ENCODE data around the gene PARD3.

Gene PARD3

DNA sequence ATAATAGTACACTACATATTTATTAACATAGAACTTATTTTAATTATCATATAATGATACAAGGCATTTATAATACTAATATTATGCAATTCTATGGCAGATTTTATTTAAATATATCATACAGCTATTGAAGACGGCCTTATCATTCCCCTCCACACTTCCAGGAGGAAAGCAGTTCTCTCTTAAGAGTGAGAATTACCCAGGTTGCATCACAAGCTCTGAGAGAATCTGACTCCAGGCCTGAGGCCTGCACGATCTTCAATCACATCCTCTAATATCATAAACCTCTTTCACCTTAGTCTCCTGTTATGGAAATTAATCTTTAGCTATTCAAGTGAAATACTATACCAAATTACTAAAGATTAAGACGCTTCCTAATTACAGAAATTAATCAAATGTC is 564.4 kb downstream of the PARD3 start:
- no peak for DNase-seq (ENCODE audit: low read depth)

DNA sequence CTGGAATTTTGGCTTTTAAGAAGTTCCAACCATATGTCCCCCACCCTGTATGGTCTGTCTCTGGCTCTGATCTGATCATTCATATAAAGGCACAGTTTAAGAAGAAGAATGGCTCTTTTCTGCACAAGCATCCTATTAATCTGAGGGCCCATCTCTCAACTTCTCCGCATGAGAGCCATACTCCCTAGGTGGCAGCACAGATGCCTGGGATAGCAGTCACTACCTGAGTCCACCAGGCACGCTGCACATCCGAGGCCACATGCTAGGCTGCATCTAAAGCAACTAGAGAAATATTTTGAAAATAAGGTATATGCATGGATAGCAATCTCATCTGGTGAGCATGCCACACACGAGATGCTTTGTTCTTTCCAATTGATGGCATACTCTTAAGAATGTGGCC is 565.5 kb downstream of the PARD3 start:
- no peak for DNase-seq (ENCODE audit: low read depth)

DNA sequence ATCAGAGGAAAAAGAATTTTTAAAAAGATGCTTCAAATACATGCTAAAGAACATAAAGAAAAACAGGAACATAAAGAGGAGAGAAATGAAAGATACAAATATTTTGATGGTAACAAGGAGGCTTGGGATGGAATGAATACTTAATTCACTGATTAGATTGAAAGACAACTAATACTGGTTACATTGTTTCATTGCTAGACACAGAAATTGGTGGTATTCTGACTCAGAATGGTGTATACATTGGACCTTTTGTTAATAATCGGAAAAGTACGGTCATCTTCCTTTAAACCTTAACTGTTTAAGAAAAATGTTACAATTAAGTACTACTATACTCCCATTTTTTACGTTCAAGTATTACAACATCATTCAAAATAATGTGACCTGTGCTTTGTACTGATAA is 567.5 kb downstream of the PARD3 start:
- no peak for DNase-seq (ENCODE audit: low read depth)

DNA sequence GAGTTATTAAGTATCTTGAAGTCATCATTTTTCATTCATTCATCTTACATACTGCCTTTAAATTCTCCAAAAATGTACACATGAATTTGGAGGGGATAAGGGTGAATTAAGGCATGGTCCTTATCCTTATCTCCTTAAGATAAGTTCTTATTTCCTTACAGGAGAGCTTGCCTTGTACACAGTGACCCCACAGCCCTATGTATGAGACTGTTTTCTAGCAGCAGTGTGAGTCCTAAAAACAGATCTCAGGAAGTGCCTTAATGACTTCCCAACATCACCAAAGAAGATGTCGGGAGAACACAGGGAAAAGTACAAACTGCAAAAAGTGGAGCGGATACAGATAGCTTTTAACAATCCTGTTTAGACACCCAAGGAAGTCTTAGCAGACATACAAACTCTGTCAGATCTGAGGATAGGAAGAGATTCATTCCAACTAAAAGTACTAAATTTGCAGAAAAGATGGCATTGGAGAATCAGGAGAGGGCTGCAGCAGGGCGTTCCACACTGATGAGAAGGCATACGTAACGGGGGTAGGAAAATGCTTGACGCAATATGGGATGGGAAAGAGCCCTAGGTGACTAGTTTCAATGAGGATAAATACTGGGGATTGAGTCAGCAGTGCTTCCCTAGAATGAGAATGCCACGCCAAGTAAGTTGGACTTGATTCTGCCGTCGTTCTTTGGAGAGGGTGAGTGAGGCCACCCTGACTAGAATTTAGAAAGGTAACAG is 570.2 kb downstream of the PARD3 start:
- DNase-seq (ENCODE audit: low read depth) = no peak

DNA sequence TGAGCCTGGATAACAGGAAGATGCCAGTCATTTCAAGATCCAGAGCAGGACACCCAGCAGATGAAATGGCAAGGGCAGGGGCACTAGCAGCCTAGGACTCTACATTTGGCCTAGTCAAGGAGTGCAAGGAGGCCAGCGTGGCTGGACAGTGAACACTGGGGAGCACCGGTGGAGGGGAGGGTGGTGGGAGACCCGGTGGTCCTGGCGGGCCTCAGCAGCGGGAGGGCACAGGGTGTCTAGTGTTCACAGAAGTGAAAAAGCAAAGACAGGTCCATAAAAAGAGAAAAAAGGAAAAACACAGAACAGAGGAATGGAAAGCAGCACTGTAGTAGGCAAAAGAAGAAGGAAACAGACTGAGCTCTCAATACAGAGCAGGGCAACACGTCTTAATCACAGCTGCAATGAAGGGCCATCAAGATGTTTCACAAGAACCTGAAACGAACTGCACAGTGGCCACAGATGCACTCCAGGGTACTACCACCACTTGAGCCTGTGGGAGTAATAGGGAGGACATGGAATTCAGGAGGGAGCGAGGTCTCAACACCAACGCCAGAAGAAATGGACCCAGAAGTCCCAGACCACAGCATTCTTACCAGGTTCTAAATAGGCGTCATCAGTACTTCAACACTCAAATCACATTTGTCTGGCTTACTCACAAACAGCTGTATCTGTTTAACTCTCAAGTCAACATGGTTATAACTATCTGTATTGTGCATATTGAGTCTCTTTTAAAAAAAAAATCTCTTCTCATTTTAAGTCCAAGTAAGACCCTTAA is 573.7 kb downstream of the PARD3 start:
- no peak for DNase-seq (ENCODE audit: low read depth)

DNA sequence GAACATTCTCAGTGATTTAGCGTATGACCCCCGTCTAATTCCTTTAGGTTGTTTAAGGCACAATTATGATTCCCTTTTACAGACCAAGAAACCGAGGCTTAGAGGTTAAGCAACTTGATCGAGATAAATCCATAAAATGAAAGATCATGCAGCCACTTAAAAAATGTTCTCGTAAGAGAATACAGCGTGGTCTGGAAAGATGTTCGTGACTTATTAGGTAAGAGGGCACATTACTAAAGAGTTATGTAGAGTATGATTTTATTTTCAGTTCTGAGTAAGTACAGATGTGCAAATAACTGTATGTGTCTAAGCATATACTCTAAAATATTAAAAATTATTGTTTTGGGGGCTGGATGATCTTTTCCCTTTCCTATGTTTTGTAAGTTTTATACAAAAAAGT is 575.1 kb downstream of the PARD3 start:
- no peak for DNase-seq (ENCODE audit: low read depth)

DNA sequence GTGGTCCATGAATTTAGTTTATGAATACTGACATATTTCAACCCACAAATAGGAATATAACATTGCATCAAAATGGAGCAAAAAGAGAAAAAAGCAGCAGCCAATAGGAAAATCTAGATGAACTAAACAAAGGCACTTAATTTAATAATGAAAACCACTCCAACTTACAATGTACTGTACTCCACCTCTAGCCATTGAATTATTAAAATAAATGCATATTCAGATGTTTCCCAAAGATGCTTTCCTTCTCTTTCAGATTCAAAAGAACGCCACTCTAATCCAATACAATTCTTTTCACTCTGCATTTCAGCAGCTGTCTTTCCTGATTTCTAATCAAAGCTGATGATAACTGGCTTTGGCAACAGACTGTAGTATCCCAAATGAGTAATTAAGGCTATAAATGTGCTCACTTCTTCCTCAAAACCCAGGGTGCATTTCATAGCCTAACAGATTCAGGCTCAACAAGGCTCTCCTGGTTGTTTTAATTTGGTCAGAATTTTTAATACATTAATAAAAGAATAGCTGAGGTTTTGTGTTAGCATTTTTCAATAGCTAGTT is 577.1 kb downstream of the PARD3 start:
- DNase-seq (ENCODE audit: low read depth) = no peak

DNA sequence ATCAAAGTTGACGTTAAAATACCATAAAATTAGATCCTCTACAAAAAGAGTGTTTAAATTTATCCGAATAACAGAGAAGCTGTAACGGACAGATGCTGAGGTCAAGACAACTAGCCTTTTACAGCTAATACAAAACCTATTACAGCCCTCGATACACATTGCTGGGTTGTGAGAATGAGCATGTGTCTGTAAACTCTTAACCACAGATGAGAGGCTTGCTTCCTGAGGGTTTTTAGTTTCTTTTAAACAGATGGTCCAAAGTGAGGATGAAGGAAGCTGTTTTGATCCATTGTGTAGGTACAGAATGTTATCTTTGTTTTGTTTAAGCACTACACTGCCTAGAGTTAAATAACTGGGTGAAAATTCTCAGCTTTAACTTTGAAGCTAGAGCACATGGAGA is 578.2 kb downstream of the PARD3 start:
- no peak for DNase-seq (ENCODE audit: low read depth)

DNA sequence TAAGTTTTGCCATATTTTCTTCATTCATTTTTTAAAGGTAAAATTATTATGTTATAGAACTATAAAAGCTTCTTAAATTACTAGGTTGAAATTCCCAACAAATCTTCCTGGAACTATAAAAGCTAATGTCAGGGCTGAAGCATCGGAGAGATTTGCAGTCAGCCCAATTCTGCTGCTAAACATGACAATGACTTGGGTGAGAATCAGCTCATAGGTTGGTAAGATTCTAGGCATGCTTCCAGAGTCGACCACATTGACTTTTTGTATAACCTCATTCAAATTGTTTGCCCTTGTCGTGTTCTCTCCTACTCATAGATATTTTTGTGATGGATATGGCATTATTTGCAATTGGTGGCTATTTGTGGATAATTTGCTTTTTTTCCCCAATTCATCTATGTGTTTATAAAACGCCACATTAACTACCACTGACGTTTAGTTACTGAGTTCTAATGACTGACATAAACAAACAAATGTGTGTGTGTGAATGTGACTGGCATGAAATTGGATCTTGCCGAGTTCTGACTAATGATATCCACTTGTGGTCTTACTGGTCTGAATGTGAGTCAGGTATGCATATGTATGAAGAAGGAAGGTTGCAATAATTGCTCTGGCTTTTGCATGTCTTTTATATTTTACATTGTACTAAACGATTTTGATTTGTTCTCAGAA is 579.8 kb downstream of the PARD3 start:
- no peak for DNase-seq (ENCODE audit: low read depth)

DNA sequence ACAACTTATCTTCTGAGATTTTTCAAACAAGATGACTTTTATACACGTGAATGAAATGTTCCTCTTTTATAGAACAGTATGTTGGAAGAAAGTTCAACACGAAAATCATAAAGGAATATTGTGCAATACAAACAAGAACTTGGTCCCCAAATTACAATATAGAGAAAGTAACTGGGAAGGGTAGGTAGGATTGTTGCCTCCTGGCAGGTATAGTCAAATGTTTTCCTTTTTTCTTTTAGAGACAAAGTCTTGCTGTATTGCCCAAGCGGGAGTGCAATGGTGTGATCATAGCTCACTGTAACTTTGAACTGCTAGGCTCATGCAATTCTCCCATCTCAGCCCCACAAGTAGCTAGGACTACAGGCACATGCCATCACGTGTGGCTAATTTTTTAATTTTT is 582.6 kb downstream of the PARD3 start:
- no peak for DNase-seq (ENCODE audit: low read depth)

DNA sequence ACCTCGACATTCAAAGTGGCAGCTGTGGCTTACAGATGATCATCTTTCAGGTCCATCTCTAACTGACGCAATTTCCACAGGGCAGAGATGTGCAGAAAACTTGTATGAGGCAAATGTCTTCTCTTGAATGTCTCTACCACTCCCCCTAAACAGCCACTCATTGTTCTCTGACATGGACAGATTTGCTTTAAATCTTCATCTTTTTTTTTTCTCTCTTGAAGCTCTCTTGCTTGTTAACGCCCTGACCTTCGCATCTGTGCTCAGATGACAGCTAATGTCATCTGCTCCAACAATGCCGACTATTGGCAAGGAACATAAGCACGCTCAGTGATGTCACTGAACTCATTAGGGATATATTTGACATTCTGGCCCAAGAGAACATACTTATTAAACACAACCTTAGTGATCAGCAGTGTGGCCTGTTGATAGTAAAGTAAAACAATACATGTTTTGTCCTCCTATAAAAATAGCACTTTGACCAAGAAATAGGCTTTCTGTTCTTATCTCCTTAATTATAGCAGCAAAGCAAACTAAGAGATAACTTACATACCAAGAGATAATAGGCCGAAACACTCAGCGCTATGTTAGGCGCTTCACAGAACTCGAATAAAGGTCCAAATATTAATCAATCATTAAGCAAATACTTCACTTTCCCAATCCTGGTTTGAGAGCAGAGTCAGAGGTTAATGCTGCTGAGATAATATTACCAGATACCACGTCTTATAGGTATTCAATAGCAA is 583.5 kb downstream of the PARD3 start:
- no peak for DNase-seq (ENCODE audit: low read depth)

DNA sequence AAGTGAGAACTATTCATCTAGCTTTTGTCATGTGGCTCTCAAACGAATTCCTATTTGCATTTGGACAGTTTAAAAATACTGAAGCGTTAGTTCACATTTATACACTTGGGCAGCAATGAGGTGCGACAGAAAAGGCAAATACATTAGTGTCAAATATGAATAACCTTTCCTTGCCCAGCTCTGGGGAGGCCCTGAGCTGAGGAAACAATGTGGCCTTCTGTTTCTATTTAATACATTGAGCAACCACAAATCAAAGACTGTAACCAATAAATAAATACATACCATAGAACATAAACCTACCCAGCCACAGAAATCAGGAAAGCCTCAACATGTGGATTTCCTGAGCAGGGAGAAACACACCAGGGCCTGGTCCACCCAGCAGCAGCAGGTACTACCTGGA is 585.2 kb downstream of the PARD3 start:
- DNase-seq (ENCODE audit: low read depth) = no peak

DNA sequence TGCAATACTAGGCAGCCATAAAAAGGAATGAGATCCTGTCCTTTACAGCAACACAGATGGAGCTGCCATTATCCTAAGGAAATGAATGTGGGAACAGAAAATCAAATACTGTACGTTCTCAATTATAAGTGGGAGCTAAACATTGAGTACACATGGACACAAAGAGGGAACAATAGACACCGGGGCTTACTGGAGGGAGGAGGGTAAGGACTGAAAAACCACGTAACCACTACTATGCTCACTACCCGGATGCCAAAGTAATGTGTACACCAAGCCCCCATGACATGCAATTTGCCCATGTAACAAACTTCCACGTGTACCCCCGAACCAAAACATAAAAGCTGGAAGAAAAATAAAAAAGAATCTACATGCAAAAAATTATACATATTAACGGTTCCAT is 587.0 kb downstream of the PARD3 start:
- DNase-seq (ENCODE audit: low read depth) = no peak

DNA sequence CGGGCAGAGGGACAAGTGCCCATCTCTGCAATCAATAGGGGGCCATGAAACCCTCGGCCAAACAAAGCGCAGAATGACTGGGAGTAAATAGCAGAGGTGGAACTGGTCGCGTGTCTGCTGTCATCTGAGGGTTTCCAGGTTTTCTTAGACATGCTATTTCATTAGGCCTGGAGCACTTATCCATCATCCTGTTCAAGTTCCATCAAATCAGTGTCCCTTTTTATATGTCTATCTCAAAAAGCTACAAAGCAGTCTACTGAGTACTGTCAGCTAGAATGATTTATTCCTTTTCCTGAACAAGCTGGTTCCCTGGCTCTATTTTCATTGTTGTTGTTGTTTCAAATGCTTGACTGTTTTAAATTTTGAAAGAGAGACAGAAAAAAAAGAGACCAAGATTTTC is 590.5 kb downstream of the PARD3 start:
- no peak for DNase-seq (ENCODE audit: low read depth)

DNA sequence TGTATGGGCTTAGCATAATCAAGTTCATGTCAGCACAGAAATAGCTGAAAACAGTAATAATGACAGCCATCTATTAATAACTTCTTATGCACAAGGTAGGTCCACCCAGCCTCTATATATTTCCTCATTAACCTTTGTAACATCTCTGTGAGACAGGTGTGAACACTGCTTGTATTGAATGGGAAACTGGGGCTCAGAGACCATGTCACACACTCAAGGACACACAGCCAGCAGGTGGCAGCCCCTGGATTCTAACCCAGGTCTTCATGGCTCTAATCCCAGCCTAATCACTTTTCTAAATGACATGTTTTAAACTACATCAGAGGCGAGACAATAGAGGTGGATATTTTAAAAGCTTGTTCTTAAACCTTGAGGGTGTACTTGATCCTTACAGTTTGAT is 591.4 kb downstream of the PARD3 start:
- no peak for DNase-seq (ENCODE audit: low read depth)

DNA sequence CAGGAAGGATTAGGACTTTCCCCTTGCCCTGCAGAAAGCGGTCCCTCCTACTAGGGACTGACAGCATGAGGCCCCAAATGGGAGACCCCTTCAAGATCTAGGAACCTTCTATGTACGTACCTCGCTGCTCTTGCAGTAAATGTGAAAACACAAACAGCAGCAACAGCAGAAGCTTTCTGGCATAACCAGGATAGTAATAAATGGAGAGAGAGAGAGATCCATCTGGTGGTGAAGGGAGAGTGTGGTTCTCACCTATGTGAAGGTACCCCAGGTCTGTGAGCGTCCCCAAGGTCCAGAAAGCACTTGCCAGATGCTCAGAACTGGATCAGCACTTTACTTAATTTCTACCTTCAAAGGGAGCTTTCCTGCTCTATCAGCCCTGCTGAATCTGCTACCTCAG is 592.7 kb downstream of the PARD3 start:
- DNase-seq (ENCODE audit: low read depth) = no peak

DNA sequence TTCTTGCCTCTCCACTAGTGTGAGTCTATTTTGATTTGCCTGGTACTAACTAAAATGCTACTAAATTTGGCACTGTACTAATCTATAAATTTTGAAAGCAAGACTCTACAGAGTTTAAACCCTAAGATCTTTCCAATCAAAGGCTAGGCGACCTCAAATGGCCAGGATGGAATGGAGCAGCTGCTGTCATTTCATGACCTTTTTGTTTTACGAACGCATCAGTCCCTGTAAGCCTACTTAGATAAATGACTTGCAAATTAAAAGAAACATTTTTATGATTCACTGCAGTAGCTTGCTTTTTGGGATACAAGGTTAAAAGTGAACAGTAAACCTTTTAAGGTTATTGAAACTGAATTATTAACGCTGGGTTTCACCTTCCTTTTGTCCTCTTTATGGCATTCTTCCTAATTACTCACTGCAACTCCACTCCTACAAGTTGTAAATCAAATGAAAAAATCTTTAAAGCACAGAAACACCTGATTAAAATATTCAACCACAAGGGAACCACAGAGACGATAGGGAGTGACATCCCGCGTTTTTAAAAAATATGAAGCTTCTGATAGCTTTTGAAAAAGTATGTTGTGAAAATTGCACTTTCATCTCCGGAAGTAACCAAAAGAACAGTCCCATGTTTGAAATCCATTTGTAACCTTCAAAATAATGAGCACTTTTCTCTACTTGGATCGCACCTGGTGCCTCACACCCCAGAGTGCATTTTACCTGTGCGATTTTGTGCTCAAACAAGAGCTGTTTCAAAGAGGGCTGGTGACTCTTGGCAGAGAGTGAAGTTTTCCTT is 595.1 kb downstream of the PARD3 start:
- no peak for DNase-seq (ENCODE audit: low read depth)

DNA sequence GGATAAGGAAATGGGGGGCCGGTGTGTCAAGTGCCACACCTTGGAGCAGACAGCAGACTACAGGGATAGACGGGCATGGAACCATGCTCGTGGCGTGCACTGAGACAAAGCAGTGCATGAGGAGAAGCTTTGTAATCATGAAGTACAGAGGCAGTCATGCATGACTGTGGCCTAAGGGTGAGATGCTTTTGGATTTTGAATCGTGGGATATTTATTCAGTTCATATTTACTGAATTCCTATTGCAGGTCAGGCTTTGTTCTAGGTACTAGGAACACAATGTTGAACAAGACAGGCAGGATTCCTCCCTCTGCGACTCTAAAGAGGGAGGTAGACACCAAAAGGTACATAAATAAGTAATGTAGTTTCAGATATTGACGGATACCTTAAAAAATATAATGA is 597.6 kb downstream of the PARD3 start:
- DNase-seq (ENCODE audit: low read depth) = no peak

DNA sequence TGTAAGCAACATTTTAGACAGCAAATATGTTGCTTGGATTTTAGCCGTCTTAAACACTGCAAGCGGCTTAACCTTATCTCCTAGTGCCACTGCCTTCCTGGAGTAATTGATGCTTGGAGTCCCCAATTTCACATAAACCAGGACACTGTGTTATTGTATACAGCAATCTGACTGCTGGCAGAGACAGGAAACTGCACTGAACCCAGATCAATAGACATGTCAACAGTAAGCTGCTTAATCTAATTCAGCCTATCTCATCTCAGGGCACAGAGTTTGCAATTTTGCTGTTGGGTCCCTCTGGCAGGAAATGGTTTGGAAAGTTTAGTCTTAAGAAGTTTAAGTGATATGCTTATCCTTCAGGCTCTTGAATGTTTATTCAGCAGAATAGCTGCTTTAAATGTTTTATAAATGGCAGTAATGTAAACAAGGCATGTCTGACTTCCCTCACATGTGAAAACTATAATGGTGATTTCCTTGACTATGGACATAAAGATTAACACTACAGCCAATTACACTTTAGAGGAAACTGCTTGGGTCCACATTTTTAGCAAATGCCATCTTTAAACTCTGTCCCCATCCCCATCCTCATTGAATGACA is 598.6 kb downstream of the PARD3 start:
- no peak for DNase-seq (ENCODE audit: low read depth)

DNA sequence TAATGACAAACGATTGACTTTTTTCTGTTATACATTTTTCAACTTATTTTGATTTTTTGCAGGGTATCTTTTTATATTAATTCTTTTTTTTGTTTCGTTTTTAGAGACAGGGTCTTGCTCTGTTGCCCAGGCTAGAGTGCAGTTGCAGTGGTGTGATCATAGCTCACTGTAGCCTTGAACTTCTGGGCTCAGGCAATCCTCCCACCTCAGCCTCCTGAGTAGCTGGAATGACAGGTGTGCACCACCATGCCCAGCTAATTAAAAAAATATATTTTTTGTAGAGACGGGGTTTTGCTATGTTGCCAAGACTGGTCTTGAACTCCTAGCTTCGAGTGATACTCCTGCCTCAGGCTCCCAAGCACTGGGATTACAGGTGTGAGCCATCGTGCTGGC is 601.3 kb downstream of the PARD3 start:
- no peak for DNase-seq (ENCODE audit: low read depth)

DNA sequence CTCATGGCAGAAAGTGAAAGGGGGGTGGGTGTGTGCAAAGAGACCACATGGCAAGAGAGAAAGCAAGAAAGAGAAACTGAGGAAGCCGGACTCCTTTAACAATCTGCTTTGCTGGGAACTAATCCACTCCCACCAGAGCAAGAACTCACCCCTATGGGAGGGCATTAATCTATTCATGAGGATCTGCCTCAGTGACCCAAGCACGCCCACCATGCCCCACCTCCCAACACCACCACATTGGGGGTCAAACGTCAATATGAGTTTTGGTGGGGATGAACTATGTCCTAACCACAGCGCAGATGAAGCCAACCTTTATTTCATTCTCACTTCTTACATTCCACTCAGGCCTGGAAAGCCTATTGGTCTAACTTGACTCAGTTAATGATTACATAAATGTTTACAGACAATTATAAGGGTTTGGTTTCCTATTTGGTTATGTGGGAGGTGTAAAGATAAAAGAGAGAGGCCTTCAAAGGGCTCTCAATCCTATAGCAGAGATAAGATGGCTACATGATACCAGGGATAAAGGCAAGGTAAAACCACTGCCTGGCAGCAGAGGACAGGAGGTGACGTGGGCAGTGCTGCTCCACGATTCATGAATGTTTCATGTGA is 601.8 kb downstream of the PARD3 start:
- no peak for DNase-seq (ENCODE audit: low read depth)
